OCI-LY7 (cell line): ENCODE results near the gene ZFR.

Experiments used
- EZH2phosphoT487 ChIP-seq: fragments of 200-600 bp; sonication (generic); IDR thresholded peaks from 2 replicates; pipeline ENCODE4 v1.6.1; 2018; ENCODE audit warnings: low read depth, borderline replicate concordance, mild to moderate bottlenecking, mixed run types, antibody characterized with exemption, low read length, moderate library complexity, mixed read lengths
- TF ChIP-seq, protein P1 (sequence below): fragments of 200-600 bp; sonication (generic); conservative IDR thresholded peaks from 2 replicates; pipeline ENCODE4 v1.5.1; 2014; ENCODE audit warnings: mild to moderate bottlenecking, antibody characterized with exemption, low read length, moderate library complexity, mixed read lengths

DNA sequence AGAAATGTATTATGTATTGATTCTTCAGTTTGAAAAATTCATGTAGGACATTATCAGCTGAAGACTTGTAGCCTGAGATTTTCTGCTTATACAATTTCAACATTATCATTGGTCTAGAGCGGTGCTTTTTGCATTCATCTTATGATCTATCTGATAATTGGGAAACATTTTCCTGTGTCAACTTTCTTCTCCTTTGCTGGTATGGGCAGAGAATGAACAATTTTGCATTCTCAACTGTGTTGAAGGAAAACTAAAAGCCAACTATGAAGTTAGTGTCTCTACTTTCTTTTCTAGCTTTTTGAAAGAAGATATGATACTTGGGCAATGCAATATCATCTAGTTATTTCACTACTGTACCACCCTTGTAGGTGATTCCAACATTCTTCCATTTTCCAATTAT is 10.3 kb downstream of the ZFR start:
- TF ChIP-seq, protein P1, sequence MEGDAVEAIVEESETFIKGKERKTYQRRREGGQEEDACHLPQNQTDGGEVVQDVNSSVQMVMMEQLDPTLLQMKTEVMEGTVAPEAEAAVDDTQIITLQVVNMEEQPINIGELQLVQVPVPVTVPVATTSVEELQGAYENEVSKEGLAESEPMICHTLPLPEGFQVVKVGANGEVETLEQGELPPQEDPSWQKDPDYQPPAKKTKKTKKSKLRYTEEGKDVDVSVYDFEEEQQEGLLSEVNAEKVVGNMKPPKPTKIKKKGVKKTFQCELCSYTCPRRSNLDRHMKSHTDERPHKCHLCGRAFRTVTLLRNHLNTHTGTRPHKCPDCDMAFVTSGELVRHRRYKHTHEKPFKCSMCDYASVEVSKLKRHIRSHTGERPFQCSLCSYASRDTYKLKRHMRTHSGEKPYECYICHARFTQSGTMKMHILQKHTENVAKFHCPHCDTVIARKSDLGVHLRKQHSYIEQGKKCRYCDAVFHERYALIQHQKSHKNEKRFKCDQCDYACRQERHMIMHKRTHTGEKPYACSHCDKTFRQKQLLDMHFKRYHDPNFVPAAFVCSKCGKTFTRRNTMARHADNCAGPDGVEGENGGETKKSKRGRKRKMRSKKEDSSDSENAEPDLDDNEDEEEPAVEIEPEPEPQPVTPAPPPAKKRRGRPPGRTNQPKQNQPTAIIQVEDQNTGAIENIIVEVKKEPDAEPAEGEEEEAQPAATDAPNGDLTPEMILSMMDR, result no peak
- TF ChIP-seq EZH2phosphoT487, result no peak
